ENCODE results near the gene RUNDC3A. TPM values are rescaled to one million over a fixed set of nuclear protein-coding genes. Genes with fewer than 3 reads are reported as not detected.
"Not testable (repeated sequence)": the region's sequence is repeated elsewhere in the genome, so short reads cannot be mapped to it uniquely, and the experiment has no call there.

Gene RUNDC3A
- total and polyA plus RNA-seq, 4 experiments from 2014 or later = 0.19 to 0.28 TPM; not detected in 2

GRCh38 chr17:44324571-44325275 is 16.3 kb downstream of the RUNDC3A start, which contains the start of gene SLC25A39:
Gene SLC25A39 (minus strand): TSS chr17:44324823. CDS start chr17:44323562, 1,261 bp downstream.
- intact Hi-C loops (cut with micrococcal nuclease) = loop anchor here (1.0 kb wide), 4 partner anchors 16 to 201 kb away; partner anchors contain the start of genes HDAC5, RUNDC3A and TMUB2
- Histone ChIP-seq H3K27ac (ENCODE audit: low read depth, low read length) (peak within 1 kb of the TSS; percentile 91), H3K27me3 (ENCODE audit: insufficient read depth, low read length) (no peaks in the 10 kb centered on the region), H3K4me3 (ENCODE audit: low read length in 2 of 2) (peak within 1 kb of the TSS; percentile 47 to 76), H3K4me1 (ENCODE audit: insufficient read depth, low read length) (peaks cover 13% of the 10 kb centered on the region), H3K9me3 (ENCODE audit: control insufficient read depth in 1 of 2, low read length in 2 of 2) (no peaks in the 10 kb centered on the region), H3K36me3 (ENCODE audit: insufficient read depth, low read length) (peaks cover 10% of the 10 kb centered on the region)
- H3K27me3 Mint-ChIP-seq = no peaks in the 10 kb centered on the region
- peak within 1 kb of the TSS; percentile 97 to 99 (median 98) for H3K27ac Mint-ChIP-seq
- H3K4me3 Mint-ChIP-seq = peak within 1 kb of the TSS; percentile 91 to 96 (median 92)
- peaks cover 7 to 41% (median 23%) of the 10 kb centered on the region in 4 donors for H3K4me1 Mint-ChIP-seq
- ChIA-PET POLR2A (ENCODE audit: partially characterized antibody) (interaction anchor here (0.7 to 8.0 kb wide), 14 partner anchors 9 to 202 kb away, joined by 3 to 209 read pairs (median 6); partner anchors contain the start of genes ATXN7L3, GRN, HDAC5 and RUNDC3A), CTCF (ENCODE audit: partially characterized antibody) (interaction anchor here (0.5 to 5.3 kb wide), 4 partner anchors 20 to 139 kb away, joined by 3 to 45 read pairs (median 7); partner anchors contain the start of genes GRN and UBTF)
- H3K9me3 Mint-ChIP-seq = no peaks in the 10 kb centered on the region
- peak; percentile 88 to 98 (median 94) for DNase-seq
- peaks cover under 1 to 22% of the 10 kb centered on the region in 2 donors for H3K36me3 Mint-ChIP-seq

DNA sequence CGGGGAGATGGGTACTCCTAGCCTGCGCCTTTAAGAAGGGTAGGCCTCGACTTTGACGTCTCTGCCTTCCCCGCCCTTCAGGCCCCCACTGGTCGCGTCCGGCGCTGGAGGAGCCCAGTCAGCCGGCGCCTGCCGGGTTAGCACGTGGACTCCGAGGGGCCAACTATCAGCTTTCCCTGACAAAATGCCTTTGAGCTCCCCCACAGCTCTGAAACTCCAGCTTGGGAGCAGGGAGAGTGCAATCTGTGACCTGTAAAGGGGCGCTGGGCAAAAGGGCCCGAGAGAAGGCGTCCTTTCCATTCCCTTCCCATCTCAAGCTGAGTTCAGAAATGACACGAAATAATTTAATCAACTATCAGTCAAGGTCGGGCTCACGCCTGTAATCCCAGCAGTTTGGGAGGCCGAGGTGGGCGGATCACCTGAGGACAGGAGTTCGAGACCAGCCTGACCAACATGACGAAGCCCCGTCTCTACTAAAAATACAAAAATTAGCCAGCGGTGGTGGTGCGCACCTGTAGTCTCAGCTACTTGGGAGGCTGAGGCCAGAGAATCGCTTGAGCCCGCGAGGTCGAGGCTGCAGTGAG is 18.6 kb downstream of the RUNDC3A start:
- Mint-ChIP-seq H3K4me1 (peaks cover 12 to 43% (median 28%) of the 10 kb centered on the region in 4 donors), H3K36me3 (peaks cover 0 to 15% of the 10 kb centered on the region in 2 donors), H3K4me3 (peak overlapping the region; percentile 67 to 92 (median 80)), H3K27ac (peak overlapping the region; percentile 83 to 99 (median 91)), H3K27me3 (no peaks in the 10 kb centered on the region), H3K9me3 (no peaks in the 10 kb centered on the region)
- Histone ChIP-seq H3K4me3 (ENCODE audit: low read length in 2 of 2) (no peak overlapping the region), H3K27ac (ENCODE audit: low read depth, low read length) (peak overlapping the region; percentile 46), H3K36me3 (ENCODE audit: insufficient read depth, low read length) (no peaks in the 10 kb centered on the region), H3K27me3 (ENCODE audit: insufficient read depth, low read length) (no peaks in the 10 kb centered on the region), H3K9me3 (ENCODE audit: control insufficient read depth in 1 of 2, low read length in 2 of 2) (no peaks in the 10 kb centered on the region), H3K4me1 (ENCODE audit: insufficient read depth, low read length) (peaks cover 13% of the 10 kb centered on the region)
- ChIA-PET POLR2A (ENCODE audit: partially characterized antibody) (interaction anchor here (0.6 to 8.0 kb wide), 23 partner anchors 9 to 257 kb away, joined by 3 to 209 read pairs (median 5); partner anchors contain the start of genes ATXN7L3, G6PC3, GPATCH8 and GRN), CTCF (ENCODE audit: partially characterized antibody) (interaction anchor here (0.7 to 5.3 kb wide), 9 partner anchors 18 to 204 kb away, joined by 3 to 45 read pairs (median 5); partner anchors contain the start of genes GRN and HDAC5)
- intact Hi-C loops (cut with micrococcal nuclease) = loop anchor here (1.0 kb wide), 2 partner anchors 109 to 186 kb away; partner anchors contain the start of gene HROB
- peak; percentile 92 to 96 (median 95) for DNase-seq

DNA sequence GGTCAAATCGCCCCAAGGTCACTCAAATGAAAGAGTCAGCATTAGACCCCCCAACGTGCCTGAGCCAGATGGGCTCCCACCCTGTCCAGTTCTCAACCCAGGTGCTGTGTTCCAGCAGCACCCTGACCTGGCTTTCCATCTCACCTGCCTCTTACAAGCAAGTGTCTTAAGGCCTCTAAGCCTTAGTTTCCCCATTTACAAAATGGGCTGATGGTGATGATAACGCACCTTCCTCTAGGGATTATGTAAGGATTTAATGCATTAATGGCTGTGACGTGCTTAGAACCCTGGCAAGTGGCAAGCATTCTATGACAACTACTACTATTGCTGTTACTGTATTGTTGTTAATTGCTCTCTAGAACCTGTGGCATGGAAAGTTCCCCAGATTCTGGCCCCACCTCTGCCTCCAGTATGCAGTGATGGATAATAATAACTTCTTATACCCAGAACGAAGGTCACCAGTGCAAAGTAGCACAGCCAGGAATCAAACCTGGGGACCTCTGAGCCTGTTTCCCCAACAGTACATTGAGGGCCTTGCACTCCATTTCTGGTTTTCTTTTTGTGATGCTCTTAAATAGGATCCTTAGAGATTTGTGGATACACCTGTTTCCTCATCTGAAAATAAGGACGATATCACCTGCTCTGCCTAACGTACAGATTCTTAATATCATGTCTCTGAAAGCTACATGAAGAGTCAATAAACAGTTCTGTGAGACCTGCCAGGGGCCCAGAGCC is 19.5 kb downstream of the RUNDC3A start:
- H3K27me3 Mint-ChIP-seq = no peaks in the 10 kb centered on the region

DNA sequence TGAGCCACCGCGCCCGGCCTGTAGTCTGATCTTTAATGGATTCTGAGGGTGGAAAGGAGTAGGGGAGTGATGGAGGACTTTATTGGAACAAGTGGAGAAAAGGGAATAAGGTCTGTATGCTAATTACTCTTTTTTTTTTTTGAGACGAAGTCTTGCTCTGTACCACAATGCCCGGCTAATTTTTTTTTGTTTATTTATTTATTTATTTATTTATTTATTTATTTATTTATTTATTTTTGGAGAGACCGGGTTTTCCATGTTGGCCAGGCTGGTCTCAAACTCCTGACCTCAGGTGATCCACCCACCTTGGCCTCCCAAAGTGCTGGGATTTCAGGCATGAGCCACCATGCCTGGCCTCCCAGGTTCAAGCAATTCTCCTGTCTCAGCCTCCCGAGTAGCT is 21.1 kb downstream of the RUNDC3A start:
- H3K36me3 Mint-ChIP-seq = peaks cover 0 to 11% of the 10 kb centered on the region in 2 donors
- peak overlapping the region in 1 of 7 donors; percentile 76 for H3K27ac Mint-ChIP-seq
- H3K9me3 Mint-ChIP-seq; H3K27me3 ChIP-seq (ENCODE audit: insufficient read depth, low read length); H3K4me3 ChIP-seq (ENCODE audit: low read length in 2 of 2); intact Hi-C loops (cut with micrococcal nuclease); H3K27me3 Mint-ChIP-seq; H3K27ac ChIP-seq (ENCODE audit: low read depth, low read length); H3K9me3 ChIP-seq (ENCODE audit: control insufficient read depth in 1 of 2, low read length in 2 of 2); DNase-seq; H3K36me3 ChIP-seq (ENCODE audit: insufficient read depth, low read length); H3K4me3 Mint-ChIP-seq; H3K4me1 ChIP-seq (ENCODE audit: insufficient read depth, low read length): not testable (repeated sequence)
- CTCF ChIA-PET (ENCODE audit: partially characterized antibody) = interaction anchor here (1.1 to 7.4 kb wide), 10 partner anchors 8 to 125 kb away, joined by 3 to 107 read pairs (median 10); partner anchors contain the start of genes GRN and RUNDC3A
- H3K4me1 Mint-ChIP-seq = peaks cover 10 to 35% (median 17%) of the 10 kb centered on the region in 4 donors
- POLR2A ChIA-PET (ENCODE audit: partially characterized antibody) = interaction anchor here (2.4 kb wide), 1 partner anchor 109 kb away, joined by 8 read pairs; the partner anchor contains the start of gene UBTF

More for the DNA sequence above, 19.5 kb downstream of the RUNDC3A start:
- H3K36me3 ChIP-seq (ENCODE audit: insufficient read depth, low read length) = no peaks in the 10 kb centered on the region
- POLR2A ChIA-PET (ENCODE audit: partially characterized antibody) = interaction anchor here (0.6 to 8.0 kb wide), 10 partner anchors 19 to 126 kb away, joined by 3 to 209 read pairs (median 9); partner anchors contain the start of genes RUNDC3A and UBTF
- H3K27ac ChIP-seq (ENCODE audit: low read depth, low read length) = no peak overlapping the region
- peaks cover 13% of the 10 kb centered on the region for H3K4me1 ChIP-seq (ENCODE audit: insufficient read depth, low read length)
- no peaks in the 10 kb centered on the region for H3K27me3 ChIP-seq (ENCODE audit: insufficient read depth, low read length)
- Mint-ChIP-seq H3K4me1 (peaks cover 10 to 43% (median 25%) of the 10 kb centered on the region in 4 donors), H3K4me3 (peak overlapping the region in 7 of 8 donors; percentile 24 to 66 (median 46)), H3K36me3 (peaks cover 0 to 11% of the 10 kb centered on the region in 2 donors), H3K27ac (peak overlapping the region; percentile 53 to 82 (median 64)), H3K9me3 (no peaks in the 10 kb centered on the region)
- H3K9me3 ChIP-seq (ENCODE audit: control insufficient read depth in 1 of 2, low read length in 2 of 2) = no peaks in the 10 kb centered on the region
- no peak for DNase-seq
- H3K4me3 ChIP-seq (ENCODE audit: low read length in 2 of 2) = no peak overlapping the region
- intact Hi-C loops (cut with micrococcal nuclease) = no loop called here
- CTCF ChIA-PET (ENCODE audit: partially characterized antibody) = interaction anchor here (0.6 to 6.2 kb wide), 8 partner anchors 18 to 142 kb away, joined by 3 to 107 read pairs (median 4); partner anchors contain the start of genes GRN and TMUB2

- H3K27me3 ChIP-seq (ENCODE audit: insufficient read depth, low read length); H3K4me3 ChIP-seq (ENCODE audit: low read length in 2 of 2); H3K36me3 Mint-ChIP-seq; H3K9me3 ChIP-seq (ENCODE audit: control insufficient read depth in 1 of 2, low read length in 2 of 2); DNase-seq; H3K36me3 ChIP-seq (ENCODE audit: insufficient read depth, low read length); H3K4me3 Mint-ChIP-seq; H3K27ac Mint-ChIP-seq; H3K27me3 Mint-ChIP-seq; H3K27ac ChIP-seq (ENCODE audit: low read depth, low read length); H3K9me3 Mint-ChIP-seq; H3K4me1 ChIP-seq (ENCODE audit: insufficient read depth, low read length): not testable (repeated sequence)
- POLR2A ChIA-PET (ENCODE audit: partially characterized antibody) = interaction anchor here (0.7 to 2.4 kb wide), 12 partner anchors 15 to 207 kb away, joined by 3 to 17 read pairs (median 4); partner anchors contain the start of genes HDAC5, TMUB2 and UBTF
- CTCF ChIA-PET (ENCODE audit: partially characterized antibody) = interaction anchor here (0.7 to 7.4 kb wide), 29 partner anchors 9 to 386 kb away, joined by 3 to 107 read pairs (median 5); partner anchors contain the start of genes FAM171A2, GRN, HDAC5 and HROB
- intact Hi-C loops (cut with micrococcal nuclease) = loop anchor here (2.0 kb wide), 1 partner anchor 15 kb away; the partner anchor contains the start of gene GRN
- H3K4me1 Mint-ChIP-seq = peaks cover 10 to 32% (median 17%) of the 10 kb centered on the region in 4 donors
These were observed 21.9 kb downstream of the RUNDC3A start for GRCh38 chr17:44330263-44330662.

DNA sequence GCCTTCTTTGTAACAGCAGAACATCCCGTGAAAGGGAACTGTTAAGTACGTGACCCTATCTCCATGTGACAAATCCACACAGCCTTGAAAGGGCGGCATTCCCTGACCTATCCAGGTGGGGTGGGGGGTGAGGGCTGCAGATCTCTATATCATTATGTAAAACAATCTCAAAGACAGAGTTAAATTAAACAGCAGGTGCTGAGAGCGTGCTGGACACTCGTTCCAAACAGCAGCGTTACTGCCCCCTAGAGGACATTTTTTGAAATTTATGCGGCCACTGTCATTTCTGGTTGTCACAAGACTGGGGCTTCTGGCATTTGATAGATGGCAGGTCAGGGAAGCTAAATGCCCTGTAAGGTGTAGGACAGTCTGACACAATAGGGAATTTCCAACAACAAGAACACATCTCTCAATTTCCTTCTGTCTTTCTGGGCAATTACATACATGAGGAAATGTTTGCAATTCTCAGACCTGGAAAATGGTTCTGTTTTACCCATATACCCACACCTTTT is 22.9 kb downstream of the RUNDC3A start:
- Mint-ChIP-seq H3K27ac (peak overlapping the region in 3 of 7 donors; percentile 25 to 77 (median 70)), H3K27me3 (no peaks in the 10 kb centered on the region), H3K36me3 (peaks cover 0 to 2% of the 10 kb centered on the region in 2 donors), H3K4me1 (peaks cover 10 to 23% (median 14%) of the 10 kb centered on the region in 4 donors), H3K4me3 (peak overlapping the region in 1 of 8 donors; percentile 39), H3K9me3 (no peaks in the 10 kb centered on the region)
- ChIA-PET POLR2A (ENCODE audit: partially characterized antibody) (interaction anchor here (0.7 to 2.0 kb wide), 10 partner anchors 16 to 208 kb away, joined by 3 to 17 read pairs (median 4); partner anchors contain the start of genes HDAC5, TMUB2 and UBTF), CTCF (ENCODE audit: partially characterized antibody) (interaction anchor here (0.7 to 7.4 kb wide), 30 partner anchors 10 to 387 kb away, joined by 3 to 107 read pairs (median 5); partner anchors contain the start of genes FAM171A2, GRN, HDAC5 and HROB)
- no peak overlapping the region for H3K4me3 ChIP-seq (ENCODE audit: low read length in 2 of 2)
- no peak overlapping the region for H3K27ac ChIP-seq (ENCODE audit: low read depth, low read length)
- H3K27me3 ChIP-seq (ENCODE audit: insufficient read depth, low read length) = no peaks in the 10 kb centered on the region
- intact Hi-C loops (cut with micrococcal nuclease) = loop anchor here (1.0 to 2.0 kb wide), 3 partner anchors 13 to 190 kb away; partner anchors contain the start of genes GRN and HROB
- DNase-seq = peak; percentile 69 to 79 (median 74)
- no peaks in the 10 kb centered on the region for H3K9me3 ChIP-seq (ENCODE audit: control insufficient read depth in 1 of 2, low read length in 2 of 2)
- H3K36me3 ChIP-seq (ENCODE audit: insufficient read depth, low read length) = no peaks in the 10 kb centered on the region
- H3K4me1 ChIP-seq (ENCODE audit: insufficient read depth, low read length) = peaks cover 4% of the 10 kb centered on the region
